ENCODE results near the gene C1QL1.

GRCh38 chr17:45009676-45010467 lies 41.8 kb upstream of the C1QL1 start:
- no peak for TF ChIP-seq EZH2phosphoT487 (IDR thresholded peaks at IDR 0.05; ENCODE audit: insufficient read depth, low read depth)
- TF ChIP-seq EZH2 (IDR thresholded peaks at IDR 0.05; ENCODE audit: insufficient read depth, poor library complexity, severe bottlenecking), result no peak
